ENCODE results near the gene IFIT1. TPM values are rescaled to one million over a fixed set of nuclear protein-coding genes. Genes with fewer than 3 reads are reported as not detected.

Gene IFIT1
- total and polyA plus RNA-seq, 2 experiments from 2014 or later, result 1.5 to 3.9 TPM

DNA sequence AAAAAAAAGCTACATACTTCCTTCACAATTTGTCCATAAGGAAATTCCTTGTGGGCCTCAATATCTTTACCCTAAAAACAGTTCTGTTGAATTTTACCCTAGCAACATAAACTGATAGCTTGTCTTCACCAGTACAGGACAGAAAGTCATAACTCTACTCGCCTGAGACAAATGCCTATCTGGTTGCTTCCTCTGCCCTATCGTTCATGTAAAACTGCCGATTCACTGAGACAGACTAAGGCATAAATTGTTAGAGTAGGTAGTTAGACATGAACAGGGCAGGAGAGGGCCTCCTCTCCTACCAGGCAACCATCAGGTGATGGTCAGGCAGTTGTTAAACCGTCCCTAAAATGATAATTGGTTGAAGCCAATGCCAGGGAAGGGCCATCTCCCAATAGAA is 39.6 kb upstream of the IFIT1 start (continued):
- TF ChIP-seq, protein P1, sequence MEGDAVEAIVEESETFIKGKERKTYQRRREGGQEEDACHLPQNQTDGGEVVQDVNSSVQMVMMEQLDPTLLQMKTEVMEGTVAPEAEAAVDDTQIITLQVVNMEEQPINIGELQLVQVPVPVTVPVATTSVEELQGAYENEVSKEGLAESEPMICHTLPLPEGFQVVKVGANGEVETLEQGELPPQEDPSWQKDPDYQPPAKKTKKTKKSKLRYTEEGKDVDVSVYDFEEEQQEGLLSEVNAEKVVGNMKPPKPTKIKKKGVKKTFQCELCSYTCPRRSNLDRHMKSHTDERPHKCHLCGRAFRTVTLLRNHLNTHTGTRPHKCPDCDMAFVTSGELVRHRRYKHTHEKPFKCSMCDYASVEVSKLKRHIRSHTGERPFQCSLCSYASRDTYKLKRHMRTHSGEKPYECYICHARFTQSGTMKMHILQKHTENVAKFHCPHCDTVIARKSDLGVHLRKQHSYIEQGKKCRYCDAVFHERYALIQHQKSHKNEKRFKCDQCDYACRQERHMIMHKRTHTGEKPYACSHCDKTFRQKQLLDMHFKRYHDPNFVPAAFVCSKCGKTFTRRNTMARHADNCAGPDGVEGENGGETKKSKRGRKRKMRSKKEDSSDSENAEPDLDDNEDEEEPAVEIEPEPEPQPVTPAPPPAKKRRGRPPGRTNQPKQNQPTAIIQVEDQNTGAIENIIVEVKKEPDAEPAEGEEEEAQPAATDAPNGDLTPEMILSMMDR (conservative IDR thresholded peaks at IDR 0.05; ENCODE audit: low read depth in 2 of 2), result no peak
- TF ChIP-seq EZH2 (IDR thresholded peaks at IDR 0.05; ENCODE audit: low read depth, unreplicated experiment) (no peak), NANOG (IDR thresholded peaks at IDR 0.05; ENCODE audit: borderline replicate concordance) (no peak), STAT1 (IDR thresholded peaks at IDR 0.05; ENCODE audit: unreplicated experiment) (no peak), EZH2phosphoT487 (IDR thresholded peaks at IDR 0.05; ENCODE audit: unreplicated experiment) (no peak)
- TF ChIP-seq, protein P2, sequence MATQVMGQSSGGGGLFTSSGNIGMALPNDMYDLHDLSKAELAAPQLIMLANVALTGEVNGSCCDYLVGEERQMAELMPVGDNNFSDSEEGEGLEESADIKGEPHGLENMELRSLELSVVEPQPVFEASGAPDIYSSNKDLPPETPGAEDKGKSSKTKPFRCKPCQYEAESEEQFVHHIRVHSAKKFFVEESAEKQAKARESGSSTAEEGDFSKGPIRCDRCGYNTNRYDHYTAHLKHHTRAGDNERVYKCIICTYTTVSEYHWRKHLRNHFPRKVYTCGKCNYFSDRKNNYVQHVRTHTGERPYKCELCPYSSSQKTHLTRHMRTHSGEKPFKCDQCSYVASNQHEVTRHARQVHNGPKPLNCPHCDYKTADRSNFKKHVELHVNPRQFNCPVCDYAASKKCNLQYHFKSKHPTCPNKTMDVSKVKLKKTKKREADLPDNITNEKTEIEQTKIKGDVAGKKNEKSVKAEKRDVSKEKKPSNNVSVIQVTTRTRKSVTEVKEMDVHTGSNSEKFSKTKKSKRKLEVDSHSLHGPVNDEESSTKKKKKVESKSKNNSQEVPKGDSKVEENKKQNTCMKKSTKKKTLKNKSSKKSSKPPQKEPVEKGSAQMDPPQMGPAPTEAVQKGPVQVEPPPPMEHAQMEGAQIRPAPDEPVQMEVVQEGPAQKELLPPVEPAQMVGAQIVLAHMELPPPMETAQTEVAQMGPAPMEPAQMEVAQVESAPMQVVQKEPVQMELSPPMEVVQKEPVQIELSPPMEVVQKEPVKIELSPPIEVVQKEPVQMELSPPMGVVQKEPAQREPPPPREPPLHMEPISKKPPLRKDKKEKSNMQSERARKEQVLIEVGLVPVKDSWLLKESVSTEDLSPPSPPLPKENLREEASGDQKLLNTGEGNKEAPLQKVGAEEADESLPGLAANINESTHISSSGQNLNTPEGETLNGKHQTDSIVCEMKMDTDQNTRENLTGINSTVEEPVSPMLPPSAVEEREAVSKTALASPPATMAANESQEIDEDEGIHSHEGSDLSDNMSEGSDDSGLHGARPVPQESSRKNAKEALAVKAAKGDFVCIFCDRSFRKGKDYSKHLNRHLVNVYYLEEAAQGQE (IDR thresholded peaks at IDR 0.05; ENCODE audit: unreplicated experiment), result no peak

DNA sequence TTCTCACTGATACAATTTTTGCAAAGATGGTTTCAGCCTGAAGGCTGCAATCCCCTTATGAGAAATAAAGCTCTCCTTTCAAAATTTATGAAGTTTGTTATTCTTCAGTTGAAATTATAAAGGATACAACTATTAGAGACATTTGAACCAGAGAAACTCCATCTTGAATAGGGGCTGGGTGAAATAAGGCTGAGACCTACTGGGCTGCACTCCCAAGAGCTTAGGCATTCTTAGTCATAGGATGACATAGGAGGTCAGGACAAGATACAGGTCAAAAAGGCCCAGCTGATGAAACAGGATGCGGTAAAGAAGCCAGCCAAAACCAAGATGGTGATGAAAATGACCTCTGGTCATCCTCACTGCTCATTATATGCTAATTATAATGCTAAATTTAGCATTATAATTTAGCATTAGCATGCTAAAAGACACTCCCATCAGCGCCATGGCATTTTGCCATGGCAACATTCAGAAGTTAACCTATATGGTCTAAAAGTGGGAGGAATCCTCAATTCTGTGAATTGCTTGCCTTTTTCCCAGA is 37.0 kb upstream of the IFIT1 start:
- Mint-ChIP-seq H3K9me3 (peaks cover 11% of the 10 kb centered on the region), H3K4me1 (peaks cover 30% of the 10 kb centered on the region), H3K4me3 (no peak overlapping the region), H3K36me3 (ENCODE audit: low read depth) (peaks cover 12% of the 10 kb centered on the region), H3K27me3 (ENCODE audit: insufficient read depth, low read depth, poor library complexity) (peaks cover 2% of the 10 kb centered on the region), H3K27ac (no peak overlapping the region)
- no peaks in the 10 kb centered on the region for H3F3A ChIP-seq (replicated peaks; ENCODE audit: low read depth)
- peaks cover 13% of the 10 kb centered on the region; the same call in 1 of the 2 replicates for H3K9me2 ChIP-seq (ENCODE audit: insufficient read depth)
- no peaks in the 10 kb centered on the region for H3K27me3 ChIP-seq (ENCODE audit: insufficient read depth)
- no peaks in the 10 kb centered on the region; the same call in 1 of the 2 replicates for H3K36me3 ChIP-seq (ENCODE audit: insufficient read depth)
- H4K20me1 ChIP-seq (replicated peaks; ENCODE audit: insufficient read depth), result no peaks in the 10 kb centered on the region
- H3K27ac ChIP-seq (ENCODE audit: low read depth), result no peak overlapping the region
- ATAC-seq (no peak), DNase-seq (ENCODE audit: low spot score) (no peak)
- peaks cover 28% of the 10 kb centered on the region for H3K4me1 ChIP-seq (ENCODE audit: insufficient read depth)
- H3K4me2 ChIP-seq, result no peak overlapping the region
- H3K4me3 ChIP-seq, result no peak overlapping the region
- no peaks in the 10 kb centered on the region for H3K79me2 ChIP-seq (replicated peaks; ENCODE audit: insufficient read depth)
- H2AFZ ChIP-seq, result no peak overlapping the region
- TF ChIP-seq, protein P1 (conservative IDR thresholded peaks at IDR 0.05; ENCODE audit: low read depth in 2 of 2), result no peak
- TF ChIP-seq, protein P3, sequence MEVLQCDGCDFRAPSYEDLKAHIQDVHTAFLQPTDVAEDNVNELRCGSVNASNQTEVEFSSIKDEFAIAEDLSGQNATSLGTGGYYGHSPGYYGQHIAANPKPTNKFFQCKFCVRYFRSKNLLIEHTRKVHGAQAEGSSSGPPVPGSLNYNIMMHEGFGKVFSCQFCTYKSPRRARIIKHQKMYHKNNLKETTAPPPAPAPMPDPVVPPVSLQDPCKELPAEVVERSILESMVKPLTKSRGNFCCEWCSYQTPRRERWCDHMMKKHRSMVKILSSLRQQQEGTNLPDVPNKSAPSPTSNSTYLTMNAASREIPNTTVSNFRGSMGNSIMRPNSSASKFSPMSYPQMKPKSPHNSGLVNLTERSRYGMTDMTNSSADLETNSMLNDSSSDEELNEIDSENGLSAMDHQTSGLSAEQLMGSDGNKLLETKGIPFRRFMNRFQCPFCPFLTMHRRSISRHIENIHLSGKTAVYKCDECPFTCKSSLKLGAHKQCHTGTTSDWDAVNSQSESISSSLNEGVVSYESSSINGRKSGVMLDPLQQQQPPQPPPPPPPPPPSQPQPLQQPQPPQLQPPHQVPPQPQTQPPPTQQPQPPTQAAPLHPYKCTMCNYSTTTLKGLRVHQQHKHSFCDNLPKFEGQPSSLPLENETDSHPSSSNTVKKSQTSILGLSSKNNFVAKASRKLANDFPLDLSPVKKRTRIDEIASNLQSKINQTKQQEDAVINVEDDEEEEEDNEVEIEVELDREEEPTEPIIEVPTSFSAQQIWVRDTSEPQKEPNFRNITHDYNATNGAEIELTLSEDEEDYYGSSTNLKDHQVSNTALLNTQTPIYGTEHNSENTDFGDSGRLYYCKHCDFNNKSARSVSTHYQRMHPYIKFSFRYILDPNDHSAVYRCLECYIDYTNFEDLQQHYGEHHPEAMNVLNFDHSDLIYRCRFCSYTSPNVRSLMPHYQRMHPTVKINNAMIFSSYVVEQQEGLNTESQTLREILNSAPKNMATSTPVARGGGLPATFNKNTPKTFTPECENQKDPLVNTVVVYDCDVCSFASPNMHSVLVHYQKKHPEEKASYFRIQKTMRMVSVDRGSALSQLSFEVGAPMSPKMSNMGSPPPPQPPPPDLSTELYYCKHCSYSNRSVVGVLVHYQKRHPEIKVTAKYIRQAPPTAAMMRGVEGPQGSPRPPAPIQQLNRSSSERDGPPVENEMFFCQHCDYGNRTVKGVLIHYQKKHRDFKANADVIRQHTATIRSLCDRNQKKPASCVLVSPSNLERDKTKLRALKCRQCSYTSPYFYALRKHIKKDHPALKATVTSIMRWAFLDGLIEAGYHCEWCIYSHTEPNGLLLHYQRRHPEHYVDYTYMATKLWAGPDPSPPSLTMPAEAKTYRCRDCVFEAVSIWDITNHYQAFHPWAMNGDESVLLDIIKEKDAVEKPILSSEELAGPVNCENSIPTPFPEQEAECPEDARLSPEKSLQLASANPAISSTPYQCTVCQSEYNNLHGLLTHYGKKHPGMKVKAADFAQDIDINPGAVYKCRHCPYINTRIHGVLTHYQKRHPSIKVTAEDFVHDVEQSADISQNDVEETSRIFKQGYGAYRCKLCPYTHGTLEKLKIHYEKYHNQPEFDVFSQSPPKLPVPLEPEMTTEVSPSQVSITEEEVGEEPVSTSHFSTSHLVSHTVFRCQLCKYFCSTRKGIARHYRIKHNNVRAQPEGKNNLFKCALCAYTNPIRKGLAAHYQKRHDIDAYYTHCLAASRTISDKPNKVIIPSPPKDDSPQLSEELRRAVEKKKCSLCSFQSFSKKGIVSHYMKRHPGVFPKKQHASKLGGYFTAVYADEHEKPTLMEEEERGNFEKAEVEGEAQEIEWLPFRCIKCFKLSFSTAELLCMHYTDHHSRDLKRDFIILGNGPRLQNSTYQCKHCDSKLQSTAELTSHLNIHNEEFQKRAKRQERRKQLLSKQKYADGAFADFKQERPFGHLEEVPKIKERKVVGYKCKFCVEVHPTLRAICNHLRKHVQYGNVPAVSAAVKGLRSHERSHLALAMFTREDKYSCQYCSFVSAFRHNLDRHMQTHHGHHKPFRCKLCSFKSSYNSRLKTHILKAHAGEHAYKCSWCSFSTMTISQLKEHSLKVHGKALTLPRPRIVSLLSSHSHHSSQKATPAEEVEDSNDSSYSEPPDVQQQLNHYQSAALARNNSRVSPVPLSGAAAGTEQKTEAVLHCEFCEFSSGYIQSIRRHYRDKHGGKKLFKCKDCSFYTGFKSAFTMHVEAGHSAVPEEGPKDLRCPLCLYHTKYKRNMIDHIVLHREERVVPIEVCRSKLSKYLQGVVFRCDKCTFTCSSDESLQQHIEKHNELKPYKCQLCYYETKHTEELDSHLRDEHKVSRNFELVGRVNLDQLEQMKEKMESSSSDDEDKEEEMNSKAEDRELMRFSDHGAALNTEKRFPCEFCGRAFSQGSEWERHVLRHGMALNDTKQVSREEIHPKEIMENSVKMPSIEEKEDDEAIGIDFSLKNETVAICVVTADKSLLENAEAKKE (CRISPR knock-in tag; IDR thresholded peaks at IDR 0.05), result no peak
- TF ChIP-seq EZH2phosphoT487 (IDR thresholded peaks at IDR 0.05; ENCODE audit: unreplicated experiment), result no peak
- TF ChIP-seq JUNB (IDR thresholded peaks at IDR 0.05; ENCODE audit: unreplicated experiment), result no peak
